ENCODE data around the gene TMIGD1. TPM values are rescaled to one million over a fixed set of nuclear protein-coding genes. Genes with fewer than 3 reads are reported as not detected.

The TMIGD1 gene
- total RNA-seq, 1 donor from 2014 or later, result not detected

GRCh38 chr17:30312226-30312625 lies 21.6 kb downstream of the TMIGD1 start:
- intact Hi-C loops (cut with micrococcal nuclease), result no loop called here
- Mint-ChIP-seq H3K4me1 (ENCODE audit: low read depth) (no peaks in the 10 kb centered on the region), H3K9me3 (no peaks in the 10 kb centered on the region), H3K36me3 (ENCODE audit: low read depth) (no peaks in the 10 kb centered on the region), H3K27me3 (ENCODE audit: low read depth) (peaks cover 16% of the 10 kb centered on the region), H3K27ac (no peak overlapping the region), H3K4me3 (ENCODE audit: low read depth) (no peak overlapping the region)
- DNase-seq (ENCODE audit: low spot score), result no peak

GRCh38 chr17:30310562-30310961 lies 23.3 kb downstream of the TMIGD1 start:
- H3K9me3 Mint-ChIP-seq, result no peaks in the 10 kb centered on the region
- H3K4me1 Mint-ChIP-seq (ENCODE audit: low read depth), result no peaks in the 10 kb centered on the region
- H3K36me3 Mint-ChIP-seq (ENCODE audit: low read depth), result no peaks in the 10 kb centered on the region
- no peak overlapping the region for H3K27ac Mint-ChIP-seq
- no peak for DNase-seq (ENCODE audit: low spot score)
- H3K27me3 Mint-ChIP-seq (ENCODE audit: low read depth), result peaks cover 17% of the 10 kb centered on the region
- H3K4me3 Mint-ChIP-seq (ENCODE audit: low read depth), result no peak overlapping the region
- intact Hi-C loops (cut with micrococcal nuclease), result no loop called here

- Mint-ChIP-seq H3K4me1 (ENCODE audit: low read depth) (no peaks in the 10 kb centered on the region), H3K27ac (no peak overlapping the region), H3K9me3 (no peaks in the 10 kb centered on the region), H3K27me3 (ENCODE audit: low read depth) (peaks cover 17% of the 10 kb centered on the region), H3K4me3 (ENCODE audit: low read depth) (no peak overlapping the region), H3K36me3 (ENCODE audit: low read depth) (no peaks in the 10 kb centered on the region)
- intact Hi-C loops (cut with micrococcal nuclease), result no loop called here
- DNase-seq (ENCODE audit: low spot score), result no peak
These were observed 24.3 kb downstream of the TMIGD1 start for GRCh38 chr17:30309591-30309990.

- no peak for DNase-seq (ENCODE audit: low spot score)
- no peaks in the 10 kb centered on the region for H3K36me3 Mint-ChIP-seq (ENCODE audit: low read depth)
- intact Hi-C loops (cut with micrococcal nuclease), result no loop called here
- peaks cover 17% of the 10 kb centered on the region for H3K27me3 Mint-ChIP-seq (ENCODE audit: low read depth)
- no peak overlapping the region for H3K4me3 Mint-ChIP-seq (ENCODE audit: low read depth)
- no peaks in the 10 kb centered on the region for H3K9me3 Mint-ChIP-seq
- H3K27ac Mint-ChIP-seq, result no peak overlapping the region
- H3K4me1 Mint-ChIP-seq (ENCODE audit: low read depth), result no peaks in the 10 kb centered on the region
These were observed 25.5 kb downstream of the TMIGD1 start for GRCh38 chr17:30308406-30308805.

GRCh38 chr17:30304778-30305177 lies 29.1 kb downstream of the TMIGD1 start:
- peaks cover 3% of the 10 kb centered on the region for H3K4me1 Mint-ChIP-seq (ENCODE audit: low read depth)
- peaks cover 7% of the 10 kb centered on the region for H3K27me3 Mint-ChIP-seq (ENCODE audit: low read depth)
- no peak overlapping the region for H3K27ac Mint-ChIP-seq
- no peaks in the 10 kb centered on the region for H3K9me3 Mint-ChIP-seq
- no peak overlapping the region for H3K4me3 Mint-ChIP-seq (ENCODE audit: low read depth)
- no peaks in the 10 kb centered on the region for H3K36me3 Mint-ChIP-seq (ENCODE audit: low read depth)
- no peak for DNase-seq (ENCODE audit: low spot score)
- intact Hi-C loops (cut with micrococcal nuclease), result no loop called here

GRCh38 chr17:30302241-30302640 lies 31.6 kb downstream of the TMIGD1 start:
- Mint-ChIP-seq H3K27ac (no peak overlapping the region), H3K36me3 (ENCODE audit: low read depth) (no peaks in the 10 kb centered on the region), H3K4me1 (ENCODE audit: low read depth) (peaks cover 3% of the 10 kb centered on the region), H3K9me3 (no peaks in the 10 kb centered on the region), H3K27me3 (ENCODE audit: low read depth) (peaks cover 4% of the 10 kb centered on the region), H3K4me3 (ENCODE audit: low read depth) (no peak overlapping the region)
- intact Hi-C loops (cut with micrococcal nuclease), result no loop called here
- DNase-seq (ENCODE audit: low spot score), result no peak

GRCh38 chr17:30300818-30301217 lies 33.0 kb downstream of the TMIGD1 start:
- Mint-ChIP-seq H3K9me3 (no peaks in the 10 kb centered on the region), H3K27ac (no peak overlapping the region), H3K27me3 (ENCODE audit: low read depth) (peaks cover 1% of the 10 kb centered on the region), H3K36me3 (ENCODE audit: low read depth) (no peaks in the 10 kb centered on the region), H3K4me3 (ENCODE audit: low read depth) (no peak overlapping the region), H3K4me1 (ENCODE audit: low read depth) (peaks cover 3% of the 10 kb centered on the region)
- intact Hi-C loops (cut with micrococcal nuclease), result no loop called here
- DNase-seq (ENCODE audit: low spot score), result no peak

GRCh38 chr17:30299000-30299399 lies 34.9 kb downstream of the TMIGD1 start:
- Mint-ChIP-seq H3K27ac (no peak overlapping the region), H3K36me3 (ENCODE audit: low read depth) (no peaks in the 10 kb centered on the region), H3K9me3 (no peaks in the 10 kb centered on the region), H3K27me3 (ENCODE audit: low read depth) (no peaks in the 10 kb centered on the region), H3K4me3 (ENCODE audit: low read depth) (no peak overlapping the region), H3K4me1 (ENCODE audit: low read depth) (peaks cover 3% of the 10 kb centered on the region)
- no peak for DNase-seq (ENCODE audit: low spot score)
- intact Hi-C loops (cut with micrococcal nuclease), result no loop called here

GRCh38 chr17:30297715-30298114 lies 36.1 kb downstream of the TMIGD1 start:
- Mint-ChIP-seq H3K36me3 (ENCODE audit: low read depth) (no peaks in the 10 kb centered on the region), H3K27me3 (ENCODE audit: low read depth) (no peaks in the 10 kb centered on the region), H3K4me3 (ENCODE audit: low read depth) (no peak overlapping the region), H3K4me1 (ENCODE audit: low read depth) (peaks cover 3% of the 10 kb centered on the region), H3K9me3 (no peaks in the 10 kb centered on the region), H3K27ac (no peak overlapping the region)
- DNase-seq (ENCODE audit: low spot score), result no peak
- intact Hi-C loops (cut with micrococcal nuclease), result no loop called here

GRCh38 chr17:30296499-30297080 lies 37.3 kb downstream of the TMIGD1 start:
- no peaks in the 10 kb centered on the region for H3K9me3 Mint-ChIP-seq
- no peak overlapping the region for H3K4me3 Mint-ChIP-seq (ENCODE audit: low read depth)
- no peak for DNase-seq (ENCODE audit: low spot score)
- no peaks in the 10 kb centered on the region for H3K36me3 Mint-ChIP-seq (ENCODE audit: low read depth)
- no peaks in the 10 kb centered on the region for H3K27me3 Mint-ChIP-seq (ENCODE audit: low read depth)
- intact Hi-C loops (cut with micrococcal nuclease), result no loop called here
- H3K27ac Mint-ChIP-seq, result no peak overlapping the region
- peaks cover 3% of the 10 kb centered on the region for H3K4me1 Mint-ChIP-seq (ENCODE audit: low read depth)

- peaks cover 20% of the 10 kb centered on the region for H3K36me3 Mint-ChIP-seq (ENCODE audit: low read depth)
- H3K4me1 Mint-ChIP-seq (ENCODE audit: low read depth), result peaks cover 13% of the 10 kb centered on the region
- no peak overlapping the region for H3K4me3 Mint-ChIP-seq (ENCODE audit: low read depth)
- H3K27ac Mint-ChIP-seq, result no peak overlapping the region
- no peaks in the 10 kb centered on the region for H3K9me3 Mint-ChIP-seq
- DNase-seq (ENCODE audit: low spot score), result no peak
- intact Hi-C loops (cut with micrococcal nuclease), result loop anchor here (1.0 to 5.0 kb wide), 2 partner anchors 40 to 175 kb away; partner anchors contain the start of gene NSRP1
- no peaks in the 10 kb centered on the region for H3K27me3 Mint-ChIP-seq (ENCODE audit: low read depth)
These were observed 41.5 kb downstream of the TMIGD1 start for GRCh38 chr17:30292286-30292858.

GRCh38 chr17:30291543-30292285 lies 42.1 kb downstream of the TMIGD1 start, which contains the start of gene BLMH:
BLMH (minus strand) TSS chr17:30291944; CDS start chr17:30291819, 125 bp downstream.
- Mint-ChIP-seq H3K4me3 (ENCODE audit: low read depth) (peak within 1 kb of the TSS; percentile 90), H3K27ac (peak within 1 kb of the TSS; percentile 88), H3K27me3 (ENCODE audit: low read depth) (no peaks in the 10 kb centered on the region), H3K9me3 (no peaks in the 10 kb centered on the region), H3K36me3 (ENCODE audit: low read depth) (peaks cover 26% of the 10 kb centered on the region), H3K4me1 (ENCODE audit: low read depth) (peaks cover 13% of the 10 kb centered on the region)
- peak; percentile 79 for DNase-seq (ENCODE audit: low spot score)
- intact Hi-C loops (cut with micrococcal nuclease), result loop anchor here (1.0 to 5.0 kb wide), 2 partner anchors 41 to 174 kb away; partner anchors contain the start of gene NSRP1
